Neuronal stem cell (in vitro differentiated cells): ENCODE data around the gene DDIT4L.
A peak's percentile ranks its signal among the peaks of the same experiment; 100 is the strongest.
"Not testable (repeated sequence)": the region's sequence is repeated elsewhere in the genome, so short reads cannot be mapped to it uniquely, and the experiment has no call there.

Experiments
- DNase-seq: peaks from one replicate; pipeline ENCODE4 v3.0.0-alpha.2; 2013; ENCODE audit warnings: low spot score
- H2AFZ ChIP-seq: one replicate; pipeline ENCODE4 v1.6.1; 2013; ENCODE audit warnings: mild to moderate bottlenecking, low read length, inconsistent platforms
- H2AK5ac ChIP-seq: 2 replicates; pipeline ENCODE4 v1.6.1; 2013; ENCODE audit warnings: low read depth, mild to moderate bottlenecking, inconsistent platforms, low read length, moderate library complexity, mixed read lengths
- H2BK120ac ChIP-seq: 2 replicates; pipeline ENCODE4 v1.6.1; 2013; ENCODE audit warnings: low read depth, mild to moderate bottlenecking, inconsistent platforms, low read length, moderate library complexity, mixed read lengths
- H2BK12ac ChIP-seq: one replicate; pipeline ENCODE4 v1.6.1; 2013; ENCODE audit warnings: low read length, inconsistent platforms
- H2BK15ac ChIP-seq: 2 replicates; pipeline ENCODE4 v1.6.1; 2013; ENCODE audit warnings: mild to moderate bottlenecking, low read length, inconsistent platforms, mixed read lengths
- H2BK5ac ChIP-seq: one replicate; pipeline ENCODE4 v1.6.1; 2013; ENCODE audit warnings: inconsistent platforms, mild to moderate bottlenecking, low read length, moderate library complexity
- H3K14ac ChIP-seq: one replicate; pipeline ENCODE4 v1.6.1; 2013; ENCODE audit warnings: low read length, inconsistent platforms
- H3K18ac ChIP-seq: 2 replicates; pipeline ENCODE4 v1.6.1; 2013; ENCODE audit warnings: low read length, inconsistent platforms
- H3K23ac ChIP-seq: 2 replicates; pipeline ENCODE4 v1.6.1; 2013; ENCODE audit warnings: low read depth, mild to moderate bottlenecking, mixed read lengths, low read length, inconsistent platforms; ENCODE audit not compliant: poor library complexity
- H3K27ac ChIP-seq: replicated peaks from 3 replicates; pipeline ENCODE4 v1.5.1; 2013; ENCODE audit warnings: low read length, inconsistent platforms
- H3K27me3 ChIP-seq, 3 experiments: 2 replicates each; pipeline ENCODE4 v1.6.1; 2013; ENCODE audit warnings: low read length in 3 of 3, mild to moderate bottlenecking in 2 of 3, inconsistent platforms in 1 of 3, low read depth in 1 of 3, mixed read lengths in 1 of 3, moderate library complexity in 1 of 3; ENCODE audit not compliant: control insufficient read depth in 3 of 3, insufficient read depth in 3 of 3
- H3K36me3 ChIP-seq, 2 donors: replicated peaks in 1 of 2; 2 replicates each; pipeline ENCODE4 v1.6.1; 2013; ENCODE audit warnings: low read length in 2 of 2; ENCODE audit not compliant: control insufficient read depth in 2 of 2, insufficient read depth in 2 of 2
- H3K4ac ChIP-seq: 2 replicates; pipeline ENCODE4 v1.6.1; 2013; ENCODE audit warnings: inconsistent platforms, mild to moderate bottlenecking, low read length, moderate library complexity
- H3K4me1 ChIP-seq, 2 donors: 1 replicate in 1 of 2; 2 replicates in 1 of 2; pipeline ENCODE4 v1.6.1; 2013; ENCODE audit warnings: low read length in 2 of 2, low read depth in 1 of 2; ENCODE audit not compliant: control insufficient read depth in 2 of 2, insufficient read depth in 1 of 2
- H3K4me2 ChIP-seq: one replicate; pipeline ENCODE4 v1.6.1; 2013; ENCODE audit warnings: mild to moderate bottlenecking, low read length, inconsistent platforms; ENCODE audit not compliant: insufficient read depth, poor library complexity, severe bottlenecking
- H3K4me3 ChIP-seq, 2 donors: 2 replicates each; pipeline ENCODE4 v1.5.1; 2013; ENCODE audit warnings: low read length in 2 of 2, mild to moderate bottlenecking in 2 of 2, inconsistent platforms in 1 of 2, moderate library complexity in 1 of 2
- H3K79me1 ChIP-seq: one replicate; pipeline ENCODE4 v1.6.1; 2013; ENCODE audit warnings: low read depth, mild to moderate bottlenecking, inconsistent platforms, low read length, moderate library complexity
- H3K9ac ChIP-seq: one replicate; pipeline ENCODE4 v1.6.1; 2013; ENCODE audit warnings: mild to moderate bottlenecking, low read depth, low read length, inconsistent platforms; ENCODE audit not compliant: poor library complexity
- H3K9me3 ChIP-seq, 2 donors: replicated peaks in 1 of 2; 2 replicates each; pipeline versions ENCODE3 to v1.6.1; 2013; ENCODE audit warnings: low read length in 2 of 2, mild to moderate bottlenecking in 2 of 2, inconsistent platforms in 1 of 2, low read depth in 1 of 2, mixed read lengths in 1 of 2, moderate library complexity in 1 of 2; ENCODE audit not compliant: control insufficient read depth in 2 of 2, insufficient read depth in 1 of 2
- H4K8ac ChIP-seq: one replicate; pipeline ENCODE4 v1.6.1; 2013; ENCODE audit warnings: low read depth, mild to moderate bottlenecking, inconsistent platforms, low read length, moderate library complexity
- H4K91ac ChIP-seq: one replicate; pipeline ENCODE4 v1.6.1; 2013; ENCODE audit warnings: low read length, low read depth, mild to moderate bottlenecking, inconsistent platforms; ENCODE audit not compliant: poor library complexity
- WGBS, 2 donors: extraction: QIAGEN DNeasy Blood & Tissue Kit; methylation state at CpG; one replicate each; pipeline ENCODE4 v1.1.7; 2013; ENCODE audit warnings: missing lambda C conversion rate in 2 of 2, mixed read lengths in 1 of 2; ENCODE audit not compliant: insufficient read length in 2 of 2, insufficient replicate concordance in 1 of 2; ENCODE audit errors: extremely low coverage in 2 of 2; 5-methylcytosine and 5-hydroxymethylcytosine counted together

DDIT4L gene

DNA sequence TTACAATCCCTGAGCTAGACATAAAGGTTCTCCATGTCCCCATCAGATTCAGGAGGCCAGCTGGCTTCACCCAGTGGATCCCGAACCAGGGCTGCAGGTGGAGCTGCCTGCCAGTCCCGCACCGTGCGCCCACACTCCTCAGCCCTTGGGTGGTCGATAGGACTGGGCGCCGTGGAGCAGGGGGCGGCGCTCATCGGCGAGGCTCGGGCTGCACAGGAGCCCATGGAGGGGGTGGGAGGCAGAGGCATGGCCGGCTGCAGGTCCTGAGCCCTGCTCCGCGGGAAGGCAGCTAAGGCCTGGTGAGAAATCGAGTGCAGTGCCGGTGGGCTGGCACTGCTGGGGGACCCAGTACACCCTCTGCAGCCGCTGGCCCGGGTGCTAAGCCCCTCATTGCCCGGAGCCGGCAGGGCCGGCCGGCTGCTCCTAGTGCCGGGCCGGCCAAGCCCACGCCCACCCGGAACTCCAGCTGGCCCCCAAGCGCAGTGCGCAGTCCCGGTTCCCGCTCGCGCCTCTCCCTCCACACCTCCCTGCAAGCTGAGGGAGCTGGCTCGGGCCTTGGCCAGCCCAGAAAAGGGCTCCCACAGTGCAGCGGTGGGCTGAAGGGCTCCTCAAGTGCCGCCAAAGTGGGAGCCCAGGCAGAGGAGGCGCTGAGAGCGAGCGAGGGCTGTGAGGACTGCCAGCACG is 6.3 kb upstream of the DDIT4L start:
- H3K4me1 ChIP-seq, H4K8ac ChIP-seq, H3K4ac ChIP-seq, H3K9me3 ChIP-seq, H2AFZ ChIP-seq, H4K91ac ChIP-seq, H3K4me2 ChIP-seq, H3K36me3 ChIP-seq, H2AK5ac ChIP-seq, H3K79me1 ChIP-seq, H2BK15ac ChIP-seq, H2BK12ac ChIP-seq, H3K27ac ChIP-seq, H3K9ac ChIP-seq, H2BK5ac ChIP-seq, H3K23ac ChIP-seq, DNase-seq, H3K14ac ChIP-seq, H3K18ac ChIP-seq, H2BK120ac ChIP-seq, H3K4me3 ChIP-seq: not testable (repeated sequence)
- H3K27me3 ChIP-seq = peaks cover 0 to 15% (median 0%) of the 10 kb centered on the region in 3 experiments
- WGBS, 2 donors = no CpG with 5 or more reads among the region's 40 CpGs

DNA sequence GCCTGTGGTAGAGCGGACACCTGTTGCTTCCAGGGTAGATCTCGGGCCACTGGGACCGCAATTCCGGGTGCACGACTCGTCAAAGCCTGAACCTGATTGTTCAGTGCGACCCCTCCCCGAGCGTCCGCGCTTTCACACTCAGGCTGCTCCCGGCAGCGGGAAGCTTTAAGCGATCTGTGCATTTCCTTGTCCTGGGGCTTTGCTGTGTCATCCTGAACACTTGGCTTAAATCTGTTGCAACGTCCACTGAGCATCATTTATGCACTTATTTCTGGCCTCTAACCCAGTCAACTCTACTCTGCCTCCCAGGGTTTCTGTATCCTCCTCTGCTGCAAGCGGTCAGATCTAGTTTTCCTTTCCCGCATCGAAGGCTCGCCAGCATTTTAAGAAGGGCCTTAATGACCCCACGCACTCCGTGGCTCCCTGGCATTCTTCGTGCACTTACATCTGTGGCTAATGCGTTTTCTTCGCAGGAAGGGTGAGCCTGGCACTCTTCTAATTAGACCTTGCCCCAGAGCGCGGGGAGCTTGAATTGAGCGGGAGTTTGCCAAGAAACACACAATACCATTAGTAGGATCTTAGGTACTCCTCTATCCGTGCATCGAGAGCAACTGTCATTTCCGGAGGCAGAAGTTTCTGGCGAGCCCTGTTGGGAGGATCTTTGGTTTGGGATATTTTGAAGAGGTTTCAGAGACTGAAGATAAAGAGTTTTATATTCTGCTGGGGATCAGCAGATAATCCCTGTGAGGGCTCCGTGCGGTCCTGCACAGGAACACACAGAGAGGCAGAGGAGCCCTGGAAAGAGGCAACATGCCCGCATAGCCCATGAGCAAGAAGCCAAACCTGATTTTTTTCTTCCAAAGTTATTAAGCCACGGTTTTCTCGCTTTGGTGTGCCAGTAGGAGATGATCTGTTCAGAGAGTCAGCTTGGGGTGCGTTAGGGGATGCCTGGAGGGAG is 654 bp upstream of the DDIT4L start:
- no peak overlapping the region for H2BK12ac ChIP-seq
- peak overlapping the region; percentile 7 for H2BK15ac ChIP-seq
- no peak overlapping the region for H2AK5ac ChIP-seq
- H3K4ac ChIP-seq = no peak overlapping the region
- WGBS, 2 donors = no CpG with 5 or more reads among the region's 37 CpGs
- H3K36me3 ChIP-seq = no peaks in the 10 kb centered on the region
- H3K4me2 ChIP-seq = peak overlapping the region; percentile 90
- H2BK120ac ChIP-seq = no peak overlapping the region
- H3K4me3 ChIP-seq = peak overlapping the region; percentile 21 to 84
- peak overlapping the region; percentile 95 for H2AFZ ChIP-seq
- peak; percentile 36 for DNase-seq
- no peak overlapping the region for H3K27ac ChIP-seq
- no peaks in the 10 kb centered on the region for H3K79me1 ChIP-seq
- H3K27me3 ChIP-seq = peaks cover 0 to 59% (median 0%) of the 10 kb centered on the region in 3 experiments
- H3K23ac ChIP-seq = no peak overlapping the region
- no peak overlapping the region for H4K8ac ChIP-seq
- H3K9ac ChIP-seq = no peak overlapping the region
- H3K9me3 ChIP-seq = no peaks in the 10 kb centered on the region
- no peak overlapping the region for H2BK5ac ChIP-seq
- peak overlapping the region; percentile 72 for H3K18ac ChIP-seq
- H3K4me1 ChIP-seq = peaks cover 0 to 4% of the 10 kb centered on the region in 2 donors
- H3K14ac ChIP-seq = no peak overlapping the region
- H4K91ac ChIP-seq = no peak overlapping the region

DNA sequence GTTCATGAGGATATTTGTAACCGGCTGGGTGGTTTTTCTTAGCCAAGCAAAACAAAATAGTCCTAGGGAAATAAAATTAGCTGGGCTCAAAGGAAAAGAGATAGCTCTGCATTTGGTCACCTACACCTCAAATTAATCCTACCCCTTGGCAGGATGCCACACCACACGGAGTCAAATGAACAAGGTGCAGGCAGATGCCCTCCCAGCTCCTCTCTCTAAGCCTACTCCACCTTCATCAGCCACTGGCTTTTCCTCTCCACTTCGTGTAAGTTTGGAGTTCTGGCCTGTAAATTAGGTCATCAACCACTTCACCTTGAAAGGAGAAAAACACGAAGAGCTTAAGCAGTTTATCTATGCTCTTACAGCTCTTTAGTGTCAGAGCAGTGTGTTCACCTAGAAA is 1.4 kb downstream of the DDIT4L start:
- H3K4ac ChIP-seq = no peak overlapping the region
- H3K14ac ChIP-seq = no peak overlapping the region

DNA sequence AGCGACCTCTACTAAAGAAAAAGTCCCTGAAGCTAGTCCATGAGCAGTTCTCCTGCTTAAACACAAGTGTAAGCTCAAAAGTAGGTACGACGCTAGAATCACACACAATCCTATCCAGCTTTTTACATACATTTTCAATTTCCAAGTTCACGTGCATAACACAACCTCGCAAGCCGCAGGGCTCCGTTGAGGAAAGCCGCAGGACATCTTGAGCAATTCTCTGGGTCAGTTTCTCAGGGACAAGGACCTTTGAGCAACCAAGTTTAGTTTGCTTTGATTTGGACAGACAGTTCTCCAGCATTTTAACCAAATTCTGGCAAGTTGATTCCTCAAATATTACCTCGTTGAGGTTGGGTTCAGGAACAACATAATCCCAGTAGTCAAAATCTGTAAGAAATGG is 2.5 kb downstream of the DDIT4L start:
- no peak overlapping the region for H2BK5ac ChIP-seq
- no peak overlapping the region for H2BK120ac ChIP-seq
- no CpG with 5 or more reads among the region's 9 CpGs for whole genome bisulfite sequencing, 2 donors
- H3K23ac ChIP-seq = no peak overlapping the region
- no peaks in the 10 kb centered on the region for H3K9me3 ChIP-seq
- H3K27me3 ChIP-seq = peaks cover 0 to 60% (median 0%) of the 10 kb centered on the region in 3 experiments
- no peak overlapping the region for H2AFZ ChIP-seq
- peaks cover 0 to 2% of the 10 kb centered on the region in 2 donors for H3K36me3 ChIP-seq
- H2AK5ac ChIP-seq = no peak overlapping the region
- no peak overlapping the region for H3K27ac ChIP-seq
- H2BK12ac ChIP-seq = no peak overlapping the region
- no peak overlapping the region for H3K4me3 ChIP-seq
- no peak overlapping the region for H3K4me2 ChIP-seq
- H4K8ac ChIP-seq = no peak overlapping the region
- no peak overlapping the region for H2BK15ac ChIP-seq
- no peak overlapping the region for H3K14ac ChIP-seq
- H4K91ac ChIP-seq = no peak overlapping the region
- no peak overlapping the region for H3K18ac ChIP-seq
- H3K9ac ChIP-seq = no peak overlapping the region
- no peak overlapping the region for H3K4ac ChIP-seq
- H3K4me1 ChIP-seq = peaks cover 0 to 6% of the 10 kb centered on the region in 2 donors
- DNase-seq = no peak
- H3K79me1 ChIP-seq = no peaks in the 10 kb centered on the region

More for the DNA sequence above, 1.4 kb downstream of the DDIT4L start:
- Histone ChIP-seq H3K23ac (no peak overlapping the region), H3K27ac (no peak overlapping the region), H3K9ac (no peak overlapping the region), H2BK15ac (no peak overlapping the region), H3K79me1 (no peaks in the 10 kb centered on the region), H2BK12ac (no peak overlapping the region), H3K9me3 (no peaks in the 10 kb centered on the region), H3K18ac (no peak overlapping the region), H4K91ac (no peak overlapping the region), H3K4me1 (peaks cover 0 to 6% of the 10 kb centered on the region in 2 donors), H2BK120ac (no peak overlapping the region), H3K27me3 (peaks cover 0 to 64% (median 0%) of the 10 kb centered on the region in 3 experiments), H2AK5ac (no peak overlapping the region), H4K8ac (no peak overlapping the region), H2AFZ (no peak overlapping the region), H3K36me3 (peaks cover 0 to 2% of the 10 kb centered on the region in 2 donors), H2BK5ac (no peak overlapping the region), H3K4me2 (no peak overlapping the region), H3K4me3 (no peak overlapping the region)
- DNase-seq = no peak
- WGBS, 2 donors = no CpG with 5 or more reads among the region's 4 CpGs
